Gastrocnemius medialis (tissue), 4 donors: ENCODE measurements around the gene BICDL1. TPM values are rescaled to one million over a fixed set of nuclear protein-coding genes. Genes with fewer than 3 reads are reported as not detected.

ENCODE experiments used
- ATAC-seq, 2 donors: fragments of 150-250 bp; one replicate each; pipeline ENCODE4 v1.9.1; 2016
- DNase-seq, 2 donors: peaks; one replicate each; pipeline ENCODE4 v3.0.0-alpha.2; 2019
- H3K27ac ChIP-seq, 4 donors: fragments of 200-600 bp; sonication (generic); 1 replicate in 1 of 4; 2 replicates in 3 of 4; pipeline ENCODE4 v1.5.1; 2016 to 2018; ENCODE audit warnings: mild to moderate bottlenecking in 2 of 4, moderate library complexity in 1 of 4
- H3K27me3 ChIP-seq, 3 donors: fragments of 200-600 bp; sonication (generic) in 2 of 3; 1 replicate in 1 of 3; 2 replicates in 2 of 3; pipeline versions ENCODE4 v1.5.1 to v1.6.0; 2016 to 2019; ENCODE audit warnings: mild to moderate bottlenecking in 1 of 3, moderate library complexity in 1 of 3
- H3K36me3 ChIP-seq, 2 donors: fragments of 200-600 bp; sonication (generic) in 1 of 2; one replicate each; pipeline ENCODE4 v1.5.1; 2017 to 2018
- H3K4me1 ChIP-seq, 2 donors: fragments of 200-600 bp; sonication (generic) in 1 of 2; one replicate each; pipeline ENCODE4 v1.5.1; 2016 to 2017; ENCODE audit warnings: mild to moderate bottlenecking in 2 of 2
- H3K4me3 ChIP-seq, 4 donors: fragments of 200-600 bp; sonication (generic) in 3 of 4; 1 replicate in 1 of 4; 2 replicates in 3 of 4; pipeline ENCODE4 v1.5.1; 2016 to 2019; ENCODE audit warnings: mild to moderate bottlenecking in 2 of 4
- H3K9me3 ChIP-seq, 3 donors: fragments of 200-600 bp; sonication (generic) in 2 of 3; 1 replicate in 1 of 3; 2 replicates in 2 of 3; pipeline ENCODE4 v1.5.1; 2016 to 2019
- CTCF ChIP-seq, 5 experiments: fragments of 450-650 bp in 3 of 5; fragments of 200-600 bp in 2 of 5; sonication (generic) in 2 of 5; IDR thresholded peaks in 4 of 5; conservative IDR thresholded peaks in 1 of 5; 1 replicate in 4 of 5; 2 replicates in 1 of 5; pipeline ENCODE4 v1.5.1; 2016 to 2019; ENCODE audit warnings: antibody characterized with exemption in 5 of 5, mild to moderate bottlenecking in 3 of 5, moderate library complexity in 3 of 5
- POLR2A ChIP-seq, 2 donors: fragments of 450-650 bp; IDR thresholded peaks; one replicate each; pipeline ENCODE4 v1.6.1; 2017; ENCODE audit warnings: antibody characterized with exemption in 2 of 2, mild to moderate bottlenecking in 2 of 2, moderate library complexity in 2 of 2
- in situ Hi-C, 4 donors: fragments of 200-750 bp; cut with MboI; loops; one replicate each; pipeline versions ENCODE4 v1.15.0 to v1.8.0; 2017; ENCODE audit warnings: low sequenced_read_pairs in 4 of 4
- intact Hi-C: fragments of 100-400 bp; cut with DNase I; formaldehyde crosslinking; loops from one replicate; pipeline ENCODE4 v1.15.1; 2023; ENCODE audit warnings: low total_unique reads
- total RNA-seq, 4 donors: library from RNA; depleted of rRNA; stranded (reverse); fragments of >200 nt; gene quantifications; one replicate each; pipeline versions ENCODE4 v1.1.0 to v1.2.3, GENCODE V29; 2016

The BICDL1 gene
- total RNA-seq, 4 donors from 2014 or later, result 0.93 to 1.4 TPM; not detected in 2

DNA sequence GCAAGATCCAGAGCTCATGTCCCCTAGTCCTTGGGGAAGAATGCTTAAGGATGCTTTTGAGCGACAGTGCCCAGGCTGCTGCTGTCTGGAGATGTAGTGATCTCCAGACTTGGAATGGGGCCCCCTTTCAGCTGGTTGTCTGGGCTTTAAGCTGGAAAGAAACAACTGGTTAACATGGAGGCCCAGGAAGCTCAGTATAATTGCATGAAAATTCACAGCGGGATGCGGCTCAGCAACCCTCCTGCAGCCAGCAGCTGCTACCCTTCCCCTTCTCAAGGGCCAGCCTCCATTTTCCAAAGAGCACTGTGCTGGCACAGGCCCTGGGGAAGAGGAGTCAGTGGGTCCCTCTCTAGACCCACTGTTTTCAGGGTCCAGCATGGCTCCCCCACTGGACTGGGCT lies 101.2 kb downstream of the BICDL1 start:
- in situ Hi-C loops, result no loop called here
- Histone ChIP-seq H3K27ac (peak overlapping the region; percentile 39 to 71 (median 59)), H3K36me3 (peaks cover 0 to 10% of the 10 kb centered on the region in 2 donors), H3K9me3 (no peaks in the 10 kb centered on the region), H3K4me3 (no peak overlapping the region), H3K4me1 (peaks cover 31 to 38% of the 10 kb centered on the region in 2 donors), H3K27me3 (no peaks in the 10 kb centered on the region)
- no peak for ATAC-seq
- no peak for TF ChIP-seq POLR2A (IDR thresholded peaks at IDR 0.05)
- TF ChIP-seq CTCF (IDR thresholded peaks at IDR 0.05 in 4 of 5, conservative IDR thresholded peaks at IDR 0.05 in 1 of 5), result no peak
- intact Hi-C loops, result no loop called here
- DNase-seq, result no peak

GRCh38 chr12:120090626-120091295 lies 101.7 kb downstream of the BICDL1 start:
- no peak for ATAC-seq
- DNase-seq, result no peak
- no peaks in the 10 kb centered on the region for H3K27me3 ChIP-seq
- TF ChIP-seq CTCF (IDR thresholded peaks at IDR 0.05 in 4 of 5, conservative IDR thresholded peaks at IDR 0.05 in 1 of 5) (no peak), POLR2A (IDR thresholded peaks at IDR 0.05) (no peak)
- peaks cover 31 to 38% of the 10 kb centered on the region in 2 donors for H3K4me1 ChIP-seq
- in situ Hi-C loops (no loop called here), intact Hi-C loops (no loop called here)
- H3K36me3 ChIP-seq, result peaks cover 0 to 10% of the 10 kb centered on the region in 2 donors
- H3K4me3 ChIP-seq, result no peak overlapping the region
- no peaks in the 10 kb centered on the region for H3K9me3 ChIP-seq
- peak overlapping the region; percentile 39 to 71 (median 59) for H3K27ac ChIP-seq

DNA sequence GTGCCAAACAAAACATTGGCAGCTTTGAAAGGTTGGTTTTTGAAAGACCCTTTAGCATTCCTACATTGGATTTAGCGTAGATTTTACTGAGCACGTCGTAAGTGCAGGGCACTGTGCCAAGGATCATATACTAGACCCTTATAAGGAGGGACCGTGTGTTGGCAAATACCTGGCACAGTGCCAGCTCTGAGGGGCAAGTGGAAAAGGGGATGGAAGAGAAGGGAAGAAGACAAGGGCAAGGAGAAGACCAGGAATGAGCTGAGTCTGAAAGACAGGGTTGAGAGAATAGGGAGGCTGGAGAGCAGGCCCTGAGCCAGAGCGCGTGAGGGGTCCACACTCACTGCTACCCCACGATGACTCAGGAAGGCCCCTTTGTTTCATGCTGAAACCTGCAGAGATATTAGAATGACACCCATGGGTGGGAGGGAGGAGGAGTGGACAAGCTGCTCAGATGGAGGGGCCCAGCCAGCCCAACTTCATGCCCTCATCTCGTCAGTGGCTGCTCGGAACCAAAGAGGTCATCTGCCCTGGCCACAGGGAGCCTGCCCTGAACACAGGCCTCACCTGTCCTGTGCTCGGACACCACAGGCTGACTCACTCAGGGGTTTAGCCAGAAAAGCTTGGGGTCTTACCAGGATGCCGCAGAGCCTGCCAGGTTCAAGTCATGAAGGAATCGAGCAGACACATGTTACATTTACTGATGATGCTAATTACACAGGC lies 102.5 kb downstream of the BICDL1 start:
- in situ Hi-C loops, result no loop called here
- peaks cover 25 to 32% of the 10 kb centered on the region in 2 donors for H3K4me1 ChIP-seq
- H3K4me3 ChIP-seq, result no peak overlapping the region
- ATAC-seq (no peak), DNase-seq (no peak)
- intact Hi-C loops, result no loop called here
- H3K27me3 ChIP-seq, result no peaks in the 10 kb centered on the region
- H3K9me3 ChIP-seq, result no peaks in the 10 kb centered on the region
- peaks cover 0 to 13% of the 10 kb centered on the region in 2 donors for H3K36me3 ChIP-seq
- no peak for TF ChIP-seq CTCF (IDR thresholded peaks at IDR 0.05 in 4 of 5, conservative IDR thresholded peaks at IDR 0.05 in 1 of 5)
- TF ChIP-seq POLR2A (IDR thresholded peaks at IDR 0.05), result no peak
- H3K27ac ChIP-seq, result peak overlapping the region; percentile 39 to 71 (median 59)

GRCh38 chr12:120092551-120093335 lies 103.7 kb downstream of the BICDL1 start:
- no peak for DNase-seq
- TF ChIP-seq POLR2A (IDR thresholded peaks at IDR 0.05) (no peak), CTCF (IDR thresholded peaks at IDR 0.05 in 4 of 5, conservative IDR thresholded peaks at IDR 0.05 in 1 of 5) (no peak)
- peaks cover 0 to 25% of the 10 kb centered on the region in 2 donors for H3K36me3 ChIP-seq
- H3K27ac ChIP-seq, result no peak overlapping the region
- H3K27me3 ChIP-seq, result no peaks in the 10 kb centered on the region
- peaks cover 21 to 24% of the 10 kb centered on the region in 2 donors for H3K4me1 ChIP-seq
- H3K4me3 ChIP-seq, result no peak overlapping the region
- H3K9me3 ChIP-seq, result no peaks in the 10 kb centered on the region
- ATAC-seq, result no peak
- intact Hi-C loops (no loop called here), in situ Hi-C loops (no loop called here)
